Stimulated activated naive CD4-positive, alpha-beta T cell treated with Interleukin-2 at 50 U/mL for 16 hours (primary cell): ENCODE measurements around the gene LY6G5B.

Source experiments
- DNase-seq: peaks from one replicate; lab custom pipeline; 2025; lab: John Stamatoyannopoulos, UW

Gene LY6G5B

GRCh38 chr6:31641370-31641769 is 28.4 kb upstream of the LY6G5B start:
- no peak for DNase-seq

DNA sequence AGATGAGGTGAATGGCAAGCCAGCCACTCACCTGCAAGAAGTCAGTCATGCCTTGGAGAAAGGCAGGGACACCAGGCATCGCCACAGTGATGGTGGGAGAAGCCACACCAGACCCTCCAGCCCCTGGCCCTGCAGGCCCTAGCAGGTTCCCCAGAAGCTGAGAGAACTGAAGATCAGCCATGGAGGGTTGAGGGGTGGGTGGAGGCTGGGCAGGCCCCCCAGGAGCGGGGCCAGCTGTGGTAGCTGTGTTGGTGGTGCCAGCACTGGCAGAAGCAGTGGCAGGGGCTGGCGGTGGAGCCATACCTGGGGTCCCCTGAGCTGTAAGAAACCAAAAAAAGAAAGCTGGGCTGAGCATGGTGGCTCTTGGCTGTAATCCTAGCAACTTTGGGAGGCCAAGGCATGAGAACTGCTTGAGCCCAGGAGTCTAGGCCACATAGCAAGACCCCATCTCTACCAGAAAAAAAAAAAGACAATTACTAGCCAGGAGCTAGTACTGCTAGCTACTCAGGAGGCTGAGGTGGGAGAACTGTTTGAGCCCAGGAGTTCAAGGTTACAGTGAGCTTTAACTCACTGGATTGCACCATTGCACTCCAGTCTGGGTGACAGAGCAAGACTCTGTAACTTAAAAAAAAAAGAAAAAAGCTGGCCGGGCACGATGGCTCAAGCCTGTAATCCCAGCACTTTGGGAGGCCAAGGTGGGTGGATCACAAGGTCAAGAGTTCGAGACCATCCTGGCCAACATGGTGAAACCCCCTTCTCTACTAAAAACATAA is 26.8 kb upstream of the LY6G5B start:
- no peak for DNase-seq

GRCh38 chr6:31643818-31644454 is 25.8 kb upstream of the LY6G5B start:
- no peak for DNase-seq

- no peak for DNase-seq
These were observed 24.5 kb upstream of the LY6G5B start for GRCh38 chr6:31645325-31645724.

DNA sequence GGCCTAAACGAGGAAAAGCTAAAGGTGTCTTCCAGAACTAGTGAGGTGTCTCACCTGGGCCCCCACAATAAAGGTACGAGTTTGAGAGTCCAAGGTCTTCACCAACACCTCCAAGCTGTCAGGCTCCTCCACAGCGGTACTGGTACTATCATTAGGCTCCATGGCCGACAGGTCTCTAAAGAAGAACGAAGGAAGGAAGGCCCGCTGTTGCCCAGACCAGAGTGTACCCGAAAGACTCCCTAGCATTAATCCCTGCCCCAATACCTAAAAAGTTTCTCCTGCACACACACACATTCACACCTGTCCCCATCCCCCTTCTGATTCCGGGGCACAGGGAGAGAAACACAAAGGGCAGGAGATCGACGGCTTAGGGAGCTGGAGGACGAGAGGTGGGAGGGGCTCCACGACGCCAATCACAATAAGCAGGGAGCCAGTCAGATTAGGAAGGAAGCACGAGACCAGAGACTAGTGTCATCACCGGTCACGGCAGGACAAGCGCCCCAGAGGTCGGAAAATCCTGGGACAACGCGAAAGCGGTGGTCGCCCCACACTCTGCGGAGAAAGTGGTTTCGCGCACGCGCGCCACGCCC is 18.1 kb upstream of the LY6G5B start:
- no peak for DNase-seq

DNA sequence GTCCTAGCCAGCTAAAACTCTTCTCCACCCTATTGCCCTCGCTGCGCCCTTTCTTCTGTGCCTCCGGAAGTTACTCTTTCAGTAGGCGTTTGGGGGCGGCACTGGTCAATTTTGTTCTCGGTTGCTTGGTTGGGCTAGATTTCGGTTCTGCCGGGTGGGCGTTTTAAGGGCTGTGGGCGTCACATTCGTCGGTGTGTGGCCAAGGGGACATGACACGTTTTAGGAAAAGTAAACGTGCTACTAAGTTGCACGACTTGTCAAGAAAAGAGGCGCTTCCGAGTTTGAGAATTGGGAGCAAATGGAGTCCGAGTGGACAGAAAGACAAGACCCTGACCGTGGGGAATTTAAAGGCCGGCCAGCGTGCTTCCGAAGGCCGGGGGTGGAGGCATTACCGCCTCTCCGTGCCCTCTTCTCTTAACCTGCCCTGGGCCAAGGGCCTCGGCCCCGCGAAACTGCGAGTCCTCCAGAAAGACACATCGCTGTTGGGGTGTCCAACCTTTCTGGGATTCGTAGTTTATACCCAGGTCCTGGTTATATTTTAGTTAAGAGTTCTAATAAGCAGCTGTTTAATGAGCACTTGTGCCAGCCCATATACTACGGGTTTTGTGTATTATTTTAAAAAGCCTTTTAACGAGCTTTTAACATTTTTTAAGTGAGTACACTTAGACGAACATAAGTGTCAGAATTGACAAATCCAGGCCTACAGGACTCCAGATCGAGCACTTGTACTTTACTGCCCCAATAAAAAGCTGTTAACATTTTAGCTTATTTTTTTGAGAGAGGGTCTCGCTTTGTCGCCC is 16.7 kb upstream of the LY6G5B start:
- peak; percentile 90 for DNase-seq

DNA sequence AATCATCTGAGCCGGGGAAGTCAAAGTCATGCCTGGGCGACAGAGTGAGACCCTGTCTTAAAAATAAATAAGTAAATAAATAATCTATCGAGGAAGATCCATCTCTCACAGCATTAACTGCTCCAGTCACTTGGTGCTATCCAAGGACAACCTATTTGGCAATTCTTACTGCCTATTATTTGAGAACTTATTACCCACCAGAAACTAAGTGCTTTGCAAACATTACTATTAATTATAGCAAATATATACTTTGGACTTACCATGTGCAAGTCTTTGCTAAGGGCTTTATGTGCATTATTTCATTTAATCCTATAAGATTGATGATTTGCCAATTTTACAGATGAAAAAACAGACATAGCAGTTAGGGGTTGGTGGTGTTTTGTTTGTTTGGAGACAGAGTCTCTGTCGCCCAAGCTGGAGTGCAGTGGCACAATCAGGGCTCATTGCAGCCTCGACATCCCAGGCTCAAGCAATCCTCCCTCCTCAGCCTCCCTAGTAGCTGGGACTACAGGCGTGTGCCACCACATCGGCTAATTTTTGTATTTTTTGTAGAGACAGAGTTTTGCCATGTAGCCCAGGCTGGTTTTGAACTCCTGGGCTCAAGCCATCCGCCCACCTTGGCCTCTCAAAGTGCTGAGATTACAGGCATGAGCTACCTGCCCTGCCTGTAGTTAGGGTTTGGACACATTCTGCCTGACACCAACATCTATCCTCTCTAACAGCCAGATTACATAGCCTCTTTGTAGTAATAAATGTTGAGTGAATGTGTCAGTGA is 15.0 kb upstream of the LY6G5B start:
- no peak for DNase-seq

GRCh38 chr6:31655349-31656237 is 14.2 kb upstream of the LY6G5B start, which contains the start of gene APOM:
Gene APOM, plus strand, starts transcription at chr6:31655894. Its CDS starts 73 bp downstream, at chr6:31655967.
- no peak for DNase-seq

GRCh38 chr6:31657406-31658157 is 12.2 kb upstream of the LY6G5B start:
- DNase-seq = no peak

- DNase-seq = no peak
These were observed 11.6 kb upstream of the LY6G5B start for GRCh38 chr6:31658158-31658688.

GRCh38 chr6:31658983-31659648 is 10.7 kb upstream of the LY6G5B start:
- no peak for DNase-seq

DNA sequence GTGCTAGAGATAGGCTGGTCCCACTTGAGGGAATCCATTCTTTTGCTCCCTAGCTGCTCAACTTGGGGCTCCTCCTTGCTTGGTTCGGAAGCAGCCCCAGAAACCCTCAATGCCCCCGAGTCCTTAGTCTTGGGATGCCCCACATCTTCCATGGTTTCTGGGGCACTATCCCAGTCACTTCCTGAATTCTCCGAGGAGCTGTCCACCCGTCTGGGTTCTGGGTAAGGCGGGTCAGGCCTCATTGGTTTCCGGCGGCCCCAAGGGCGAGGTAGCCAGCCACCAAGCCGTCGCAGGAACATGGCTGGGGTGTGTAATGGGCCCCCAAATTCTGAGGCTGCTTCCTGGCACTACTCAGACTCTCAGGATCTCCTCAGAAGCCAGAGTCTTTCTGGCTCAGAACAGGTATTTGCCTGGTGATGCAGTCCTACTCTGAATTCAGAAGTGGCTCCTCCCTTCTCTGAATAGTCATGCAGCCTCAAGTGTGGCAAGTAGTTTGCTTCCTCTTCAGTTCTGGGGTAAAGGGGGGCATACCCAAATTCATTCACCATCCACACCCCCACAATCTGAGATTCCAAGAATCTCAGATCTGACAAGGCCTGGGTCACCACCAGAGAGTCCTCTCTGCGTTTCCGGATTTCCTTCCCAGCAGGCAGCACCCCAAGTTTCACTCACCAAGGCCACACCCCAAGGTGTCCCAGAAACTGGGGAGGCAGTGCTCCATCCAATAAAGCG is 10.0 kb upstream of the LY6G5B start:
- no peak for DNase-seq

- peak; percentile 62 for DNase-seq
These were observed 9.2 kb upstream of the LY6G5B start, which contains the start of gene C6orf47 for GRCh38 chr6:31660381-31661261. Gene C6orf47, minus strand, starts transcription at chr6:31660778. Its CDS starts 831 bp downstream, at chr6:31659947.

GRCh38 chr6:31661262-31662123 is 8.3 kb upstream of the LY6G5B start:
- DNase-seq = no peak

- no peak for DNase-seq
These were observed 7.6 kb upstream of the LY6G5B start for GRCh38 chr6:31662124-31662723.
